Smooth muscle cell (in vitro differentiated cells): ENCODE data around the gene IQSEC3. TPM values are rescaled to one million over a fixed set of nuclear protein-coding genes. Genes with fewer than 3 reads are reported as not detected.

ENCODE experiments used
- DNase-seq: peaks from one replicate; lab custom pipeline; 2025; ENCODE audit not compliant: unreplicated experiment; lab: John Stamatoyannopoulos, UW
- H2AFZ ChIP-seq: fragments of 200-600 bp; sonication (generic); 2 replicates; pipeline ENCODE4 v1.6.0; 2016; ENCODE audit warnings: antibody characterized with exemption, low read depth, mild to moderate bottlenecking
- H3F3A ChIP-seq: fragments of 200-600 bp; sonication (generic); 2 replicates; pipeline ENCODE4 v1.6.0; 2017; ENCODE audit warnings: antibody characterized with exemption, low read depth
- H3K27ac ChIP-seq: fragments of 200-600 bp; sonication (generic); 2 replicates; pipeline ENCODE4 v1.5.1; 2016; ENCODE audit warnings: low read depth, mild to moderate bottlenecking
- H3K27me3 ChIP-seq: fragments of 200-600 bp; sonication (generic); 2 replicates; pipeline ENCODE4 v1.6.1; 2016; ENCODE audit warnings: low read depth, mild to moderate bottlenecking
- H3K36me3 ChIP-seq: fragments of 200-600 bp; sonication (generic); 2 replicates; pipeline ENCODE4 v1.5.1; 2016; ENCODE audit warnings: low read depth
- H3K4me1 ChIP-seq: fragments of 200-600 bp; sonication (generic); 2 replicates; pipeline ENCODE4 v1.5.1; 2016; ENCODE audit warnings: low read depth
- H3K4me2 ChIP-seq: fragments of 200-600 bp; sonication (generic); 2 replicates; pipeline ENCODE4 v1.6.0; 2016; ENCODE audit warnings: mild to moderate bottlenecking
- H3K4me3 ChIP-seq: fragments of 200-600 bp; sonication (generic); 2 replicates; pipeline ENCODE4 v1.5.1; 2016; ENCODE audit warnings: mild to moderate bottlenecking
- H3K79me2 ChIP-seq: fragments of 200-600 bp; sonication (generic); 2 replicates; pipeline ENCODE4 v1.6.0; 2016; ENCODE audit warnings: low read depth, mild to moderate bottlenecking
- H3K9ac ChIP-seq: fragments of 200-600 bp; sonication (generic); 2 replicates; pipeline ENCODE4 v1.6.0; 2016; ENCODE audit warnings: low read depth
- H3K9me3 ChIP-seq: fragments of 200-600 bp; sonication (generic); replicated peaks from 2 replicates; pipeline ENCODE4 v1.5.1; 2016; ENCODE audit warnings: low read depth
- H4K20me1 ChIP-seq: fragments of 200-600 bp; sonication (generic); 2 replicates; pipeline ENCODE4 v1.6.0; 2016; ENCODE audit warnings: low read depth
- CTCF ChIP-seq: fragments of 200-600 bp; sonication (generic); IDR thresholded peaks from 2 replicates; pipeline ENCODE4 v1.5.1; 2017; ENCODE audit warnings: borderline replicate concordance, mild to moderate bottlenecking, antibody characterized with exemption; ENCODE audit not compliant: insufficient read depth, poor library complexity, severe bottlenecking
- WGBS: methylation state at CpG from one replicate; pipeline ENCODE4 v1.1.7; 2016; ENCODE audit warnings: low lambda C conversion rate; 5-methylcytosine and 5-hydroxymethylcytosine counted together
- polyA plus RNA-seq: library from polyadenylated mRNA; unstranded; fragments of >200 nt; fragmentation: Nextera tagmentation; extraction: Ambion mirVana; gene quantifications from 2 replicates; pipeline ENCODE4 v1.2.1, GENCODE V29; 2016
- total RNA-seq: library from RNA; depleted of rRNA; stranded (reverse); fragments of >200 nt; gene quantifications from 2 replicates; pipeline ENCODE4 v1.2.3, GENCODE V29; 2014

IQSEC3 gene
- total and polyA plus RNA-seq, 2 experiments from 2014 or later: 0.72 to 2.4 TPM

- no peaks in the 10 kb centered on the region for H3K4me1 ChIP-seq
- H3K27me3 ChIP-seq: peaks cover 4% of the 10 kb centered on the region
- H3K4me2 ChIP-seq: no peak overlapping the region
- H3K27ac ChIP-seq: no peak overlapping the region
- H2AFZ ChIP-seq: no peak overlapping the region
- no peaks in the 10 kb centered on the region for H3F3A ChIP-seq
- TF ChIP-seq CTCF: no peak
- H4K20me1 ChIP-seq: no peaks in the 10 kb centered on the region
- no peak overlapping the region for H3K9ac ChIP-seq
- no peak for DNase-seq
- no peaks in the 10 kb centered on the region for H3K79me2 ChIP-seq
- no peak overlapping the region for H3K4me3 ChIP-seq
- no peaks in the 10 kb centered on the region for H3K9me3 ChIP-seq
- WGBS: 74% methylated on average over 5 of the region's 5 CpGs
- H3K36me3 ChIP-seq: no peaks in the 10 kb centered on the region
Observed at GRCh38 chr12:195156-195555, 128.6 kb downstream of the IQSEC3 start.

GRCh38 chr12:195951-196350 is 129.4 kb downstream of the IQSEC3 start:
- TF ChIP-seq CTCF: no peak
- Histone ChIP-seq H3K9ac (no peak overlapping the region), H3K4me2 (no peak overlapping the region), H3K27me3 (no peaks in the 10 kb centered on the region), H3K27ac (no peak overlapping the region), H3K9me3 (no peaks in the 10 kb centered on the region), H2AFZ (no peak overlapping the region), H3K36me3 (no peaks in the 10 kb centered on the region), H3K79me2 (no peaks in the 10 kb centered on the region), H4K20me1 (no peaks in the 10 kb centered on the region), H3F3A (no peaks in the 10 kb centered on the region), H3K4me3 (no peak overlapping the region), H3K4me1 (no peaks in the 10 kb centered on the region)
- WGBS: 93% methylated on average over 15 of the region's 15 CpGs
- no peak for DNase-seq

- Histone ChIP-seq H3F3A (no peaks in the 10 kb centered on the region), H3K27me3 (no peaks in the 10 kb centered on the region), H3K9me3 (no peaks in the 10 kb centered on the region), H3K4me2 (no peak overlapping the region), H4K20me1 (no peaks in the 10 kb centered on the region), H3K4me3 (no peak overlapping the region), H3K4me1 (no peaks in the 10 kb centered on the region), H3K9ac (no peak overlapping the region), H3K36me3 (no peaks in the 10 kb centered on the region), H2AFZ (no peak overlapping the region), H3K27ac (no peak overlapping the region), H3K79me2 (no peaks in the 10 kb centered on the region)
- DNase-seq: no peak
- no peak for TF ChIP-seq CTCF
- WGBS: 76% methylated on average over 4 of the region's 4 CpGs
Observed at GRCh38 chr12:196436-196835, 129.9 kb downstream of the IQSEC3 start.

GRCh38 chr12:197347-197746 is 130.8 kb downstream of the IQSEC3 start:
- Histone ChIP-seq H3K27me3 (no peaks in the 10 kb centered on the region), H3K27ac (no peak overlapping the region), H3K4me3 (no peak overlapping the region), H3K79me2 (no peaks in the 10 kb centered on the region), H3K9me3 (no peaks in the 10 kb centered on the region), H3K4me1 (no peaks in the 10 kb centered on the region), H3K9ac (no peak overlapping the region), H3K4me2 (no peak overlapping the region), H2AFZ (no peak overlapping the region), H3F3A (no peaks in the 10 kb centered on the region), H4K20me1 (no peaks in the 10 kb centered on the region), H3K36me3 (no peaks in the 10 kb centered on the region)
- no peak for TF ChIP-seq CTCF
- WGBS: 84% methylated on average over 3 of the region's 3 CpGs
- no peak for DNase-seq
